Measurements from ENCODE around the gene GRID2IP. TPM values are rescaled to one million over a fixed set of nuclear protein-coding genes. Genes with fewer than 3 reads are reported as not detected.

Gene GRID2IP
- polyA plus RNA-seq, 1 donor (not counting 4 experiments of a cell fraction or from before 2014, with no cell fraction given) = 0.04 TPM

- Histone ChIP-seq H3K79me2 (ENCODE audit: control insufficient read depth, insufficient read depth, low read length) (no peaks in the 10 kb centered on the region), H2AFZ (ENCODE audit: control insufficient read depth, low read length) (no peak overlapping the region), H3K4me3 (ENCODE audit: control insufficient read depth in 2 of 3, extremely low read depth in 1 of 3, insufficient read depth in 2 of 3, low read depth in 1 of 3, low read length in 3 of 3) (no peak overlapping the region), H3K4me2 (ENCODE audit: control insufficient read depth, extremely low read depth, insufficient read depth, low read depth, low read length) (no peak overlapping the region), H4K20me1 (ENCODE audit: control insufficient read depth, extremely low read depth, insufficient read depth, low read length) (no peaks in the 10 kb centered on the region), H3K27me3 (ENCODE audit: control insufficient read depth, extremely low read depth, insufficient read depth, low read length) (peaks cover 4% of the 10 kb centered on the region), H3K9me1 (ENCODE audit: control insufficient read depth, extremely low read depth, insufficient read depth, low read length) (no peaks in the 10 kb centered on the region), H3K9ac (ENCODE audit: control insufficient read depth, extremely low read depth, insufficient read depth, low read length) (no peak overlapping the region), H3K9me3 (ENCODE audit: control insufficient read depth, low read depth, low read length) (no peaks in the 10 kb centered on the region), H3K27ac (ENCODE audit: control insufficient read depth, insufficient read depth, low read length) (no peak overlapping the region), H3K4me1 (ENCODE audit: control insufficient read depth, extremely low read depth, insufficient read depth, low read length) (peaks cover 3% of the 10 kb centered on the region), H3K36me3 (ENCODE audit: control insufficient read depth in 2 of 2, extremely low read depth in 1 of 2, insufficient read depth in 2 of 2, low read length in 2 of 2) (no peaks in the 10 kb centered on the region)
- no peak for DNase-seq (ENCODE audit: low read depth, low spot score)
- dilution Hi-C loops (cut with MboI; ENCODE audit: extremely low pct_ligation_motif_present, low sequenced_read_pairs) = no loop called here
- FAIRE-seq = no peak
- no peak for TF ChIP-seq CTCF (optimal IDR thresholded peaks at IDR 0.05 in 1 of 3, IDR thresholded peaks at IDR 0.05 in 1 of 3, conservative IDR thresholded peaks at IDR 0.05 in 1 of 3; ENCODE audit: extremely low read depth in 1 of 3, insufficient read depth in 2 of 3, low read length in 3 of 3)
- no peak for TF ChIP-seq EZH2 (IDR thresholded peaks at IDR 0.05; ENCODE audit: low read length)
Observed at GRCh38 chr7:6505685-6506559, 45.3 kb downstream of the GRID2IP start.

GRCh38 chr7:6504996-6505395, 46.3 kb downstream of the GRID2IP start:
- DNase-seq (ENCODE audit: low read depth, low spot score) (no peak), FAIRE-seq (no peak)
- Histone ChIP-seq H4K20me1 (ENCODE audit: control insufficient read depth, extremely low read depth, insufficient read depth, low read length) (no peaks in the 10 kb centered on the region), H2AFZ (ENCODE audit: control insufficient read depth, low read length) (no peak overlapping the region), H3K27me3 (ENCODE audit: control insufficient read depth, extremely low read depth, insufficient read depth, low read length) (peaks cover 4% of the 10 kb centered on the region), H3K9me3 (ENCODE audit: control insufficient read depth, low read depth, low read length) (no peaks in the 10 kb centered on the region), H3K4me1 (ENCODE audit: control insufficient read depth, extremely low read depth, insufficient read depth, low read length) (peaks cover 3% of the 10 kb centered on the region), H3K27ac (ENCODE audit: control insufficient read depth, insufficient read depth, low read length) (no peak overlapping the region), H3K4me3 (ENCODE audit: control insufficient read depth in 2 of 3, extremely low read depth in 1 of 3, insufficient read depth in 2 of 3, low read depth in 1 of 3, low read length in 3 of 3) (peak overlapping the region in 2 of 3 experiments; percentile 56 to 65), H3K79me2 (ENCODE audit: control insufficient read depth, insufficient read depth, low read length) (no peaks in the 10 kb centered on the region), H3K9ac (ENCODE audit: control insufficient read depth, extremely low read depth, insufficient read depth, low read length) (no peak overlapping the region), H3K4me2 (ENCODE audit: control insufficient read depth, extremely low read depth, insufficient read depth, low read depth, low read length) (peak overlapping the region; percentile 76), H3K36me3 (ENCODE audit: control insufficient read depth in 2 of 2, extremely low read depth in 1 of 2, insufficient read depth in 2 of 2, low read length in 2 of 2) (no peaks in the 10 kb centered on the region), H3K9me1 (ENCODE audit: control insufficient read depth, extremely low read depth, insufficient read depth, low read length) (no peaks in the 10 kb centered on the region)
- dilution Hi-C loops (cut with MboI; ENCODE audit: extremely low pct_ligation_motif_present, low sequenced_read_pairs) = no loop called here
- TF ChIP-seq EZH2 (IDR thresholded peaks at IDR 0.05; ENCODE audit: low read length) (no peak), CTCF (optimal IDR thresholded peaks at IDR 0.05 in 1 of 3, IDR thresholded peaks at IDR 0.05 in 1 of 3, conservative IDR thresholded peaks at IDR 0.05 in 1 of 3; ENCODE audit: extremely low read depth in 1 of 3, insufficient read depth in 2 of 3, low read length in 3 of 3) (no peak)

All from keratinocyte (primary cell).